GM12891 (cell line): ENCODE data around the gene TTC13. TPM values are rescaled to one million over a fixed set of nuclear protein-coding genes. Genes with fewer than 3 reads are reported as not detected.
"Not testable (repeated sequence)": the region's sequence is repeated elsewhere in the genome, so short reads cannot be mapped to it uniquely, and the experiment has no call there.

ENCODE experiments used
- DNase-seq: peaks from one replicate; pipeline ENCODE4 v3.0.0; 2011; ENCODE audit warnings: low spot score; ENCODE audit not compliant: insufficient read length
- FAIRE-seq: peaks from 2 replicates; lab custom pipeline; 2011; peaks lifted over from hg19 to GRCh38; lab: Jason Lieb, UNC
- PAX5 ChIP-seq: IDR thresholded peaks from 2 replicates; pipeline ENCODE4 v1.6.1; 2011; ENCODE audit warnings: low read length, moderate library complexity, mild to moderate bottlenecking; ENCODE audit not compliant: insufficient read depth, severe bottlenecking
- POLR2A ChIP-seq: IDR thresholded peaks from 2 replicates; pipeline ENCODE4 v1.6.1; 2011; ENCODE audit warnings: low read depth, low read length, control low read depth
- POLR2AphosphoS5 ChIP-seq: IDR thresholded peaks from 2 replicates; pipeline ENCODE4 v1.6.1; 2011; ENCODE audit warnings: low read depth, low read length, control low read depth
- POU2F2 ChIP-seq: IDR thresholded peaks from 2 replicates; pipeline ENCODE4 v1.6.1; 2011; ENCODE audit warnings: low read depth, mild to moderate bottlenecking, control low read depth, low read length, moderate library complexity
- SPI1 ChIP-seq: IDR thresholded peaks from 2 replicates; pipeline ENCODE4 v1.6.1; 2011; ENCODE audit warnings: low read depth, low read length, control low read depth
- TAF1 ChIP-seq: IDR thresholded peaks from 2 replicates; pipeline ENCODE4 v1.6.1; 2011; ENCODE audit warnings: low read depth, low read length, control low read depth
- polyA plus RNA-seq: library from polyadenylated mRNA; unstranded; fragments of >200 nt; gene quantifications from one replicate; pipeline ENCODE4 v1.2.1, GENCODE V29; 2012; ENCODE audit warnings: low read depth, missing spikeins, inconsistent platforms; ENCODE audit not compliant: missing spikeins

TTC13 gene, protein sequence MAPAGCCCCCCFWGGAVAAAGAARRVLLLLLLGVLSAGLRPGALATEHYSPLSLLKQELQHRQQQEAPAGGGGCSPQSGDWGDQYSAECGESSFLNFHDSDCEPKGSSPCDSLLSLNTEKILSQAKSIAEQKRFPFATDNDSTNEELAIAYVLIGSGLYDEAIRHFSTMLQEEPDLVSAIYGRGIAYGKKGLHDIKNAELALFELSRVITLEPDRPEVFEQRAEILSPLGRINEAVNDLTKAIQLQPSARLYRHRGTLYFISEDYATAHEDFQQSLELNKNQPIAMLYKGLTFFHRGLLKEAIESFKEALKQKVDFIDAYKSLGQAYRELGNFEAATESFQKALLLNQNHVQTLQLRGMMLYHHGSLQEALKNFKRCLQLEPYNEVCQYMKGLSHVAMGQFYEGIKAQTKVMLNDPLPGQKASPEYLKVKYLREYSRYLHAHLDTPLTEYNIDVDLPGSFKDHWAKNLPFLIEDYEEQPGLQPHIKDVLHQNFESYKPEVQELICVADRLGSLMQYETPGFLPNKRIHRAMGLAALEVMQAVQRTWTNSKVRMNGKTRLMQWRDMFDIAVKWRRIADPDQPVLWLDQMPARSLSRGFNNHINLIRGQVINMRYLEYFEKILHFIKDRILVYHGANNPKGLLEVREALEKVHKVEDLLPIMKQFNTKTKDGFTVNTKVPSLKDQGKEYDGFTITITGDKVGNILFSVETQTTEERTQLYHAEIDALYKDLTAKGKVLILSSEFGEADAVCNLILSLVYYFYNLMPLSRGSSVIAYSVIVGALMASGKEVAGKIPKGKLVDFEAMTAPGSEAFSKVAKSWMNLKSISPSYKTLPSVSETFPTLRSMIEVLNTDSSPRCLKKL
- 8.9 TPM for polyA plus RNA-seq

DNA sequence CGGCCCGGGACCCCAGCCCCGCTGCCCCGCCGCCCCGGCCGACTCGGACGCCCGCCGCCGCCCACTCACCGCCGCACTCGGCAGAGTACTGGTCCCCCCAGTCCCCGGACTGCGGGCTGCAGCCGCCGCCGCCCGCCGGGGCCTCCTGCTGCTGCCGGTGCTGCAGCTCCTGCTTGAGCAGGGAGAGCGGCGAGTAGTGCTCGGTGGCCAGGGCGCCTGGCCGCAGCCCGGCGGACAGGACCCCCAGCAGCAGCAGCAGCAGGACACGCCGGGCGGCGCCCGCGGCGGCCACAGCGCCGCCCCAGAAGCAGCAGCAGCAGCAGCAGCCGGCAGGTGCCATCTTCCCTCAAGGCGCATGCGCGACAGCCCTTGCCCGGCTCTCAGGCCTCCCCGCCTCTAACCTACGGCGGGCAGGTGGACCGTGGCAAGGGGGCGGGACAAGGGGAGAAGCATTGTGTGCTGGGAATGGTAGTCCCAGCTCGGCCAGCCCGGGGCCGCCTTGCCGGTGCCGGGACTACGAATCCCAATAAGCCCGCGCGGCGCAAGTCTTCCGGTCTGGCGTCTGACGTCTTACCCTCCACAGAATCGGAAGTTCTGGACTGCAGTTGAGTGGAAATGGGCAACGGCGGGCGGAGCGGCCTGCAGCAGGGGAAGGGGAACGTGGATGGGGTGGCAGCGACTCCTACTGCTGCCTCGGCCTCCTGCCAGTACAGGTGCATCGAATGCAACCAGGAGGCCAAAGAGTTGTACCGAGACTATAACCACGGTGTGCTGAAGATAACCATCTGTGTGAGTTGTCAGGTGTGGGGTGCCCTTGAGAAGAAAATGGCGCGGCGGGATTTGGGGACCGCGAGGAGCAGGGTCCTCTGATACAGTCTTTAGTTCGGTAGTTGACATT is at the start of gene TTC13, which contains the start of gene ARV1:
TSS of gene TTC13 (minus strand) at position 371 of the 898 bp plus-strand sequence. CDS start at position 340, 31 bp downstream.
TSS of gene ARV1 (plus strand) at position 604 of the 898 bp plus-strand sequence. CDS start at position 616, 12 bp downstream.
- DNase-seq (peak; percentile 90), FAIRE-seq (peak; percentile 97)
- TF ChIP-seq POU2F2 (peak; percentile 6; the same call in 1 of the 2 replicates), POLR2AphosphoS5 (peak; percentile 91), PAX5 (peak; percentile 62), TAF1 (peak; percentile 54), SPI1 (no peak), POLR2A (peak; percentile 92; the same call in 1 of the 2 replicates)

DNA sequence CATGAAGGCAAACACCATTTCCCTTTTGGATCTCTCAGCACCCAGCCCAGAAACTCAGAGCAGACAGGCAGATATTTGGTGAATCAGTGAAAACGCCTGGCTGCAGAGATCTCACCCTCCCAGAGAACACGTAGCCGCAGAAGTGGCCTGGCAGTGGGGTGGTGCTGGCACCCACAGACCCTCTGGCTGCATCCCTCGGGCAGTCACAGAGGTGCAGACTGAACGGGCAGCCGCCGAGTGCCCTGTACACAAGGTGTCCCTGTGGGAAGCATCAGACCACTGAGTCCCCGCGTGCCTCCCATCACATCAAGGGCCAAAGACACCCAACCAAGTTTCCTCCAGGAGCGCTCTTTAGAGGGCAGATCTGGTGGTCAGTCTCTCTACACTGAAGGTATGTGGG is 49.3 kb upstream of the TTC13 start:
- FAIRE-seq (no peak), DNase-seq (no peak)
- no peak for TF ChIP-seq POLR2A
- no peak for TF ChIP-seq SPI1
- TF ChIP-seq POU2F2 = no peak
- no peak for TF ChIP-seq PAX5
- TF ChIP-seq TAF1 = no peak

DNA sequence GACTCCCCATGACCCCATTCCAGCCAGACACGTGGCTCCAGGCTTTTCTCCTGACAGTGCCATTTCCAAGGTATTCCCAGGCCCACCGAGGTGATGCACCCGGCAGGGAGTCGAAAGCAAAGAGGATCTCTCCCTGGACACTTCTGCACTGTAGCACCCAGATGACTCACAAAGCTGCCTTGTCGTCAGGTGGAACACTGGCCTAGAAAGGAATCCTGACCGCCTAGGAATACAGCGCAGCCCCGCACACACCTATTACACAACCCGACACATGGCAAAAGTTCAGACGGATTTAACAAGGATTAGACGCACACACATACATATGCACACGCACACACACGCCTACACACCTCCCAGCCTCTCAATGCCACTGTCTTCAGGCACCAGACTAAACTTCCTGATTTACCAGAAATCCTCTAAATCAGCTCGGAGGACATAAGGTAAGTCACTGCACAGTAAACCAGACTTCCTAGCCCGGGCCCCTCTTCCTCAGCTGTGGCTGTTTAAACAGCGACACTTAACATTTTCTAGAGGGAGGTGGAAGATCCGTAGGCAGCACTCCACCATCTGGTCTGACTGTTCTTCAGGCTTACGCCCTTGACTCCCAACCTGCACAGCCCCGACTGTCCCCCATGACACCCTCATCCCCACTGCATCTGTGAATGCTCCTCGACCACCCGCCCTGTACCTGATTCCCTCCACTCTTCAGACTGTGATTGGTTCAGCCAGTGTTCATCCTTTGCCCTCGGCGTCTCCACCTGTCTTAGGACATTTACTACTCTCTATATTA is 48.7 kb upstream of the TTC13 start:
- DNase-seq (no peak), FAIRE-seq (no peak)
- no peak for TF ChIP-seq TAF1
- TF ChIP-seq POLR2AphosphoS5 = no peak
- no peak for TF ChIP-seq SPI1
- no peak for TF ChIP-seq POLR2A
- TF ChIP-seq POU2F2 = no peak
- no peak for TF ChIP-seq PAX5

DNA sequence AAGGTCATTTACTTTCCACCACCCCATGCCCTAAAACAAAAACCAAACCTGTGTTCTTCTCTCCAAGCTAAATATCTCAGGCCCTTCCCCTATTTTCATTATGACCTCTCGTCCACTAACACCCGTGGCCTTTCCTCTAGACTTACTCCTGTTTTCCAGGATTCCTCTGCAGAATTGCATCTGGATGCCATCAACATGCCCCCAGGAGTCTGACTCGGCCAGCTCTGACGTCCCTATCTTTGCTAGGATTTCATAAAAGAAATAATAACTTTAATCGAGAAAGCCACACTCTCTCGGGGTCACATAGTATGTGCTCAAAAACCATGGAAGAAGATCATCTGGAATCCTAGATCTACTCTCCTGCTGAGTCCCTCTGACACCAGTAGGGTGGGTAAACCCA is 47.9 kb upstream of the TTC13 start:
- TF ChIP-seq POLR2A (no peak), POU2F2 (no peak), TAF1 (no peak), SPI1 (no peak)
- DNase-seq (no peak), FAIRE-seq (no peak)

DNA sequence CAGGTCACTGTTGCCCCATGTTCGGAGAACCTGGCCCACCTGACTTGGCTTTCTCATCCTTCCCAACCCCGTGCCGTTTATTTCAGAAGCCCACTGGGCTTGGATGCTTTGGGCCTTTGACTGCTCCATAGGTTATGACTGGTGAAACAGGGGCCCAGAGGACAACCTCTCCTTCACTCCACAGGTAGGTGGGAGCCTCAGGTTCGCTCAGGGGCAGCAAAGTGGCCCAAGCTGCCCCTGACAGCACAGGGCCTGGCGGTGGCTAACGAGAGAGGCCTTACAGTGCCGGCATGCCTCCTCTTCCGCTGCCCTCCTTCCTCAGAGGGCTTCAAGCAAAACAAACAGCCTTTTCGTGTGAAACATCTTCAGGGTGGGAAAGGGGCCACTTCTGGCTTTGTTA is 44.5 kb upstream of the TTC13 start:
- FAIRE-seq (no peak), DNase-seq (no peak)
- TF ChIP-seq POU2F2 (no peak), TAF1 (no peak), POLR2AphosphoS5 (no peak), PAX5 (no peak), POLR2A (no peak), SPI1 (no peak)

DNA sequence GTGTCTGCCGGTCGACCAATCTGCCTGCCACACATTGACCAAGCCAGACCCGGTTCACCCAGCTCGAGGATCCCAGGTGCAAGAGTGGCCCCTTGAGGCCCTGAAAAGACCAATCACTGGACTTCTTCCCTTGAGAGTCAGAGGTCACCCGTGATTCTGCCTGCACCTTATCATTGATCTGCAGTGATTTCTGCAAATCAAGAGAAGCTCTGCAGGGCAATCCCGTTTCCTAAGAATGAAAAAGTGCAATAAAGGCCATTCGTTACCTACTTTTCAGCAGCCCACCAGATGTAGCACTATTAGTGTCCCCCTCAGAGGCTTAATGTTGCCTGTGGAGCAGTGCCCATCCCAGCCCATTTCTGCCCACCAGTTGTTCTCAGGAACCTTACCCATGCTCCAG is 43.9 kb upstream of the TTC13 start:
- DNase-seq, FAIRE-seq: not testable (repeated sequence)

DNA sequence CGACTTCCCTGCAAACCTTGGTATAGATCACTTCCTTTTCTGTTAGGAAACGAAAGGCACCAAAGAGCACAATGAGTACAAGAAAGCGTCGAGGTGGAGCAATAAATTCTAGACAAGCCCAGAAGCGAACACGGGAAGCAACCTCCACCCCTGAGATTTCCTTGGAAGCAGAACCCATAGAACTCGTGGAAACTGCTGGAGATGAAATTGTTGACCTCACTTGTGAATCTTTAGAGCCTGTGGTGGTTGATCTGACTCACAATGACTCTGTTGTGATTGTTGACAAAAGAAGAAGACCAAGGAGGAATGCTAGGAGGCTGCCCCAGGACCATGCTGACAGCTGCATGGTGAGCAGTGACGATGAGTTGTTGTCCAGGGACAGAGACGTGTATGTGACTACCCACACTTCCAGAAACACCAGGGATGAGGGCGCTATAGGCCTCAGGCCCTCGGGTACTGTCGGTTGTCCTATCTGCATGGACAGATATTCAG is 42.9 kb upstream of the TTC13 start:
- no peak for DNase-seq

DNA sequence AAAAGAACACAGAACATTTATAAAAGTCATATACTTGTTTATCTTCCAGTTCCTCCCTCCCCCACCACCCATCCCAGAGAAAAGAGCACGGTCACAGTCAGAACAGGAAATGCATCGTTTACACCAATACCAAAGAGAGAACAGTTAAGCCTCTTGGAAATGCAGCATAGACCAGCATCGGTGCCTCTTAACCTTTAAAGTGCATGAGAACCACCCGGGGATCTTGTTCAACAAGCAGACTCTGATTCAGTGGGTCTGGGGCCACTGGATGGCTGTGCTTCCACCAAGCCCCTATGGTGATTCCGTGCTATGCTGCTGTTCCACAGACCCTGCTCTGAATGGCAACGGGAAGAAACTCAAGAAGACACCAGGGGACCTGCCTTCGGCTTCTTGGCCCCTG is 42.2 kb upstream of the TTC13 start:
- DNase-seq (no peak), FAIRE-seq (no peak)
- TF ChIP-seq POLR2A (no peak), TAF1 (no peak), POLR2AphosphoS5 (no peak), POU2F2 (no peak), PAX5 (no peak), SPI1 (no peak)

More for the DNA sequence above, 42.9 kb upstream of the TTC13 start:
- FAIRE-seq = no peak
- TF ChIP-seq POLR2AphosphoS5 (no peak), PAX5 (no peak), SPI1 (no peak), POLR2A (no peak), POU2F2 (no peak), TAF1 (no peak)
